ENCODE data around the gene STK39. TPM values are rescaled to one million over a fixed set of nuclear protein-coding genes. Genes with fewer than 3 reads are reported as not detected.
A peak's percentile ranks its signal among the peaks of the same experiment; 100 is the strongest.

STK39 gene
- total RNA-seq, 2 experiments from 2014 or later, result 43.1 TPM

DNA sequence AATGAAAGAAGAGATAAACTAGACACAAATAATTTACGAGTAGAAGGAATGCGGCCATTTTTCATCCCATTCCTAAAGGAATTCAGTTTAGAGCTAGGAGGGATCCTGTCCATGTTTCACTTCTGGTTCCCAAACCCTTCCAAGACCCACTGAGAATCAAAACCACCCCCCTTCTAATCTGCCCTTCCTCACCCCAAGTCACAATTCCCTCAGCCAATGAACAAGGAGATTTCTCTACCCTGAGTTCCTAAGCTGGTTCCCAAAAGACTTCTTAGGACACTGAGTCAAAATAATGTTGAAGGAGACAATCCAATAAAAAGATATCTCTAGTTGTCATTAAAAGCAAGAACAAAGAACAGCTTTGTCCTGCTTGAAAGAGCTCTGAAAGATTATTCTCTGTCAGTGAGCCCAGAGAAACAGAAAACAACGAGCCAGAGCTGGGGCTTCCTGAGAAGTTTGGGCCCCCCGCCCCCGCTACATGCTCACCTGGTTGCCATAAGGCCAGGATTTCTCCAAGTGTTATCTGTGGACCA, 45.7 kb downstream of the STK39 start:
- no peak overlapping the region for H3K27ac Mint-ChIP-seq
- peaks cover 17% of the 10 kb centered on the region for H3K36me3 Mint-ChIP-seq (ENCODE audit: low read depth)
- H3K27me3 Mint-ChIP-seq (ENCODE audit: low read depth), result no peaks in the 10 kb centered on the region
- H3K4me3 Mint-ChIP-seq, result no peak overlapping the region
- intact Hi-C loops (cut with micrococcal nuclease), result no loop called here
- DNase-seq, result no peak
- H3K9me3 Mint-ChIP-seq, result no peaks in the 10 kb centered on the region
- CTCF ChIA-PET, result interaction anchor here (0.5 to 1.0 kb wide), 2 partner anchors 18 to 21 kb away, joined by 3 read pairs; no protein-coding TSS in a partner anchor
- H3K4me1 Mint-ChIP-seq (ENCODE audit: low read depth), result peaks cover 48% of the 10 kb centered on the region

GRCh38 chr2:168200930-168201583, 46.3 kb downstream of the STK39 start:
- CTCF ChIA-PET, result interaction anchor here (0.5 to 1.0 kb wide), 3 partner anchors 11 to 21 kb away, joined by 3 to 4 read pairs (median 3); no protein-coding TSS in a partner anchor
- Mint-ChIP-seq H3K27ac (no peak overlapping the region), H3K9me3 (no peaks in the 10 kb centered on the region), H3K4me1 (ENCODE audit: low read depth) (peaks cover 54% of the 10 kb centered on the region), H3K27me3 (ENCODE audit: low read depth) (no peaks in the 10 kb centered on the region), H3K4me3 (no peak overlapping the region), H3K36me3 (ENCODE audit: low read depth) (peaks cover 19% of the 10 kb centered on the region)
- intact Hi-C loops (cut with micrococcal nuclease), result no loop called here
- DNase-seq, result no peak

GRCh38 chr2:168198476-168199207, 48.8 kb downstream of the STK39 start:
- H3K9me3 Mint-ChIP-seq, result no peaks in the 10 kb centered on the region
- no peak overlapping the region for H3K4me3 Mint-ChIP-seq
- H3K4me1 Mint-ChIP-seq (ENCODE audit: low read depth), result peaks cover 68% of the 10 kb centered on the region
- no peak for DNase-seq
- intact Hi-C loops (cut with micrococcal nuclease), result no loop called here
- H3K27me3 Mint-ChIP-seq (ENCODE audit: low read depth), result no peaks in the 10 kb centered on the region
- H3K36me3 Mint-ChIP-seq (ENCODE audit: low read depth), result peaks cover 9% of the 10 kb centered on the region
- CTCF ChIA-PET, result interaction anchor here (0.7 kb wide), 1 partner anchor 501 kb away, joined by 5 read pairs; no protein-coding TSS in a partner anchor
- no peak overlapping the region for H3K27ac Mint-ChIP-seq

DNA sequence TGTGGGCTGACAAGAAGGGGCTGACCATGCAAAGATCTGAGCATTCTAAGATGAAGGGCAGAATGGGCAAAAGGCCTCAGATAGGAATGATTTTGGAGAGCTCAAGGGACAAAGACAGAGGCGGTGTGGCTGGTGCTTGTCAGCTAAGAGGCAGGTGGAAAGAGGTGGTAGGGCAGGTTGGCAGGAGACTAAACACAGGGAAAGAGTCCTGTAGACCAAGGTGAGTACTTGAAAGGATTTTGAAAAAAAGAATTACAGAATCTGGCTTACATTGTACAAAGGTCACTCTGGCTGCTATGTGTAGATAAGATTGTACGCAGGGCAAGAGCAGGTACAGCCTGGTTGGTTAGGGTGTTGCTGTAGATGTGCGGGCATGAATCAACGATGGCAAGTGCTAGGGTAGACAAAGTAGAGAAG, 50.6 kb downstream of the STK39 start:
- Mint-ChIP-seq H3K9me3 (no peaks in the 10 kb centered on the region), H3K27me3 (ENCODE audit: low read depth) (no peaks in the 10 kb centered on the region), H3K4me3 (no peak overlapping the region), H3K27ac (no peak overlapping the region), H3K4me1 (ENCODE audit: low read depth) (peaks cover 78% of the 10 kb centered on the region), H3K36me3 (ENCODE audit: low read depth) (peaks cover 5% of the 10 kb centered on the region)
- no peak for DNase-seq
- intact Hi-C loops (cut with micrococcal nuclease), result no loop called here
- CTCF ChIA-PET, result interaction anchor here (1.4 to 3.1 kb wide), 2 partner anchors 11 to 14 kb away, joined by 5 to 21 read pairs; no protein-coding TSS in a partner anchor

DNA sequence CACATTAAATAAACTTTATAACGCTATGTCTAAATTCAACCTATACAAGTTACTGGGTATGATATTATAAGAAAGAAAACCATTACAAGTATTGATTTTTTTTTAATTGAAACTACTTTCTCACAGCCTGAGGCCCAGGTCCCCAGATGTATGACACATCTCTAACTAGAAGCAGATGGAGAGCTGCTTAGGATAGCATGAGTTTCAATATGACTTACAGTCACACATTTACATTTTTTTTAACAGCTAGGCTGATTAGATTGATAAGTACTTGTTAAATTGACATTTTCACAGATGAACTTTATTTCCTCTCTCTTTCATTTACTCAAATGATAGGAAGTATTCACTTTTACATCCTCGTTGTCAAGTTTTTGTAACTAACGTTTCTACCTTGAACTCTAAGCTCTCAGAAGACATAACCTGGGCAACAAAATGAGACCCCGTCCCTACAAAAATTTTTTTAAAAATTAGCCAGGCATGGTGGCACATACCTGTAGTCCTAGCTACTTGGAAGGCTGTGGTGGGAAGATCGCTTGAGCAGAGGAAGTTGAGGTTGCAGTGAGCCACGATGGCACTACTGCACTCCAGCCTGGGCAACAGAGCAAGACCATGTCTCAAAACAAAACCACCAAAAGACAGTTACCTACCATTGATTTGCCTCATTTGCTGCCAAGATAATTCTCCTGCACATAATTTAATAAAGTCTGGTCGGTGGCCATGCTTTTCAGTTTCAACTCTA, 52.4 kb downstream of the STK39 start:
- intact Hi-C loops (cut with micrococcal nuclease), result loop anchor here (1.0 kb wide), 3 partner anchors 16 to 30 kb away; no protein-coding TSS in a partner anchor
- Mint-ChIP-seq H3K27ac (peak overlapping the region; percentile 91), H3K36me3 (ENCODE audit: low read depth) (peaks cover 3% of the 10 kb centered on the region), H3K4me1 (ENCODE audit: low read depth) (peaks cover 85% of the 10 kb centered on the region), H3K27me3 (ENCODE audit: low read depth) (no peaks in the 10 kb centered on the region), H3K4me3 (peak overlapping the region; percentile 53), H3K9me3 (no peaks in the 10 kb centered on the region)
- DNase-seq, result peak; percentile 60
- CTCF ChIA-PET, result interaction anchor here (1.4 to 3.1 kb wide), 3 partner anchors 13 to 142 kb away, joined by 3 to 21 read pairs (median 5); no protein-coding TSS in a partner anchor

DNA sequence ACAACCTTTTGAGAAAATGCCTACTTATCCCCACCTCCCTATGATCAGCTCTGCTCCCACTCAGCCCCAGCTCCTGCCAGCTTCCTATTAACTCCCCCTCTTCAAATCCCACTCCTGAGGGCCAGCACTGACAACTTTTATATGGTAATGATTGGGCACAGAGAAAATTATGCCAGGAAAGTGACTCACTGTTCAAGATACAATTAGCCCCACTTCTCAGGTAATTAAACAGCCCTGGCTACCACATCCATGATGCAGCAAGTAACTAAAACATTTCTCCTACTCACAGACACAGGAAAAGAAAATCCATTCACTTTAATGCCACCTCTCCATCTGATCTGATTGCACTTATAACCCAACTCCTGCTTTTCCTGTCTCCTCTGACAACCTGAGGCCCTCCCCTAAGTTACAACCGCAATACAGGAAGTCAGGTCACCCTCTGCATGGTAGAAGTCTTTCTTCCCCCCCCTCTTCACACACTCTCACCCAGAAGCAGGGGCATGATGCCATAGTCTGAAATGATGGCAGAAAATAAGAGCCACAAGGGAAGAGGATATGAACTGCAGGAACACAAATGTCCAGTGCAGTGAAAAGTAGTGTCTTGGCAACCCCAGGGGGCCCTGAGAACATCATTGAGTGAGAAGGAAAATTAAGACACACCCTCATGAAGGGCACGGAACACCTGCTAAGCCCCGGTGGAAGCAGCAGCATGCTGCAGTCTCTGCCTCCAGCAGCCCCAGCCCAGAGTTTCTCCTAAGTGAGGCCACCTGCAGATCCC, 54.4 kb downstream of the STK39 start:
- Mint-ChIP-seq H3K27me3 (ENCODE audit: low read depth) (no peaks in the 10 kb centered on the region), H3K9me3 (no peaks in the 10 kb centered on the region), H3K36me3 (ENCODE audit: low read depth) (peaks cover 2% of the 10 kb centered on the region), H3K4me1 (ENCODE audit: low read depth) (peaks cover 75% of the 10 kb centered on the region), H3K4me3 (peak overlapping the region; percentile 42), H3K27ac (peak overlapping the region; percentile 83)
- intact Hi-C loops (cut with micrococcal nuclease), result loop anchor here (1.0 to 2.0 kb wide), 5 partner anchors 8 to 297 kb away; no protein-coding TSS in a partner anchor
- CTCF ChIA-PET, result interaction anchor here (0.7 to 1.9 kb wide), 5 partner anchors 12 to 167 kb away, joined by 3 to 6 read pairs (median 3); no protein-coding TSS in a partner anchor
- DNase-seq, result peak; percentile 68

- Mint-ChIP-seq H3K4me1 (ENCODE audit: low read depth) (peaks cover 71% of the 10 kb centered on the region), H3K27ac (no peak overlapping the region), H3K36me3 (ENCODE audit: low read depth) (peaks cover 2% of the 10 kb centered on the region), H3K9me3 (no peaks in the 10 kb centered on the region), H3K4me3 (no peak overlapping the region), H3K27me3 (ENCODE audit: low read depth) (no peaks in the 10 kb centered on the region)
- CTCF ChIA-PET, result interaction anchor here (0.7 to 1.9 kb wide), 6 partner anchors 10 to 168 kb away, joined by 3 to 6 read pairs (median 3); no protein-coding TSS in a partner anchor
- intact Hi-C loops (cut with micrococcal nuclease), result loop anchor here (2.0 kb wide), 1 partner anchor 17 kb away; no protein-coding TSS in a partner anchor
- DNase-seq, result no peak
These were observed 55.2 kb downstream of the STK39 start for GRCh38 chr2:168191955-168192785.

- CTCF ChIA-PET, result interaction anchor here (1.1 kb wide), 1 partner anchor 8 kb away, joined by 3 read pairs; no protein-coding TSS in a partner anchor
- no peak overlapping the region for H3K4me3 Mint-ChIP-seq
- intact Hi-C loops (cut with micrococcal nuclease), result no loop called here
- no peak overlapping the region for H3K27ac Mint-ChIP-seq
- H3K9me3 Mint-ChIP-seq, result no peaks in the 10 kb centered on the region
- H3K27me3 Mint-ChIP-seq (ENCODE audit: low read depth), result no peaks in the 10 kb centered on the region
- no peaks in the 10 kb centered on the region for H3K36me3 Mint-ChIP-seq (ENCODE audit: low read depth)
- H3K4me1 Mint-ChIP-seq (ENCODE audit: low read depth), result peaks cover 68% of the 10 kb centered on the region
- DNase-seq, result no peak
These were observed 56.6 kb downstream of the STK39 start for GRCh38 chr2:168190590-168191336.

DNA sequence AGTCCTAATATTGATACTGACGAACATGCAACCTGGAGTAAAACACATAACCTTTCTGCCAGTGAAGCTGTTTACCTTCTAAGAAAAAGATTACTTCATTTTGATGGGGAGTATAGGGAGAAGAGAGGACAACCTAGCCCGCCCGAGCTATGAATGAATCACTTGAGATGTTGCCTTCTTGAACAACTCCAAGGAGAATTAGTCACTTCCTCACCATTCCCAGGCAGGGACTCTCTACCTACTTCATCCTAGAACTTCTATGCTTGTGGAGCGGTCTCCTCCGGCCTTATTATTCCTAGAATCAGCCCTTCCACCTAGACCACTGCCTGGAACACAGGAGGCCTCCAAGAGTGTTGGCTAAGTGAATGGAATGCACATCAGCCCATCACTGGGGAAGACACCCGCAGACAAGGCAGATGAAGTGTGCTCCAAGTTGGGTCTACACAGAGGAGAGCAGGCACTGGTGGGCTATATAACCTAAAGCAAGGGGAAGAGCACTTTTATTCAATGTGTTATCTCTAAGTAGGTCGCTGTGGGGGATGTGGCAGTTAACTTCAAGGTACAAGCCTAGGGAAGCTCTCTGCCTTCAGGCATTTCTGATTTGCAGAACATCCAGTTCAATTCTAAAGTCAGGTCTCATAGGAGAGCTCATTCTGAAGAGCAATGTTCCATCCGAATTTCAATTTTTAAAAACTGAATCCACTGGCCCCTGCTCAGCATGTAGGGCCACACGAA, 57.4 kb downstream of the STK39 start:
- no peak overlapping the region for H3K4me3 Mint-ChIP-seq
- H3K4me1 Mint-ChIP-seq (ENCODE audit: low read depth), result peaks cover 68% of the 10 kb centered on the region
- H3K27ac Mint-ChIP-seq, result no peak overlapping the region
- H3K9me3 Mint-ChIP-seq, result no peaks in the 10 kb centered on the region
- DNase-seq, result no peak
- no peaks in the 10 kb centered on the region for H3K27me3 Mint-ChIP-seq (ENCODE audit: low read depth)
- intact Hi-C loops (cut with micrococcal nuclease), result no loop called here
- no peaks in the 10 kb centered on the region for H3K36me3 Mint-ChIP-seq (ENCODE audit: low read depth)
- CTCF ChIA-PET, result no interaction called here

- Mint-ChIP-seq H3K9me3 (no peaks in the 10 kb centered on the region), H3K27me3 (ENCODE audit: low read depth) (no peaks in the 10 kb centered on the region), H3K4me3 (no peak overlapping the region), H3K36me3 (ENCODE audit: low read depth) (no peaks in the 10 kb centered on the region), H3K4me1 (ENCODE audit: low read depth) (peaks cover 70% of the 10 kb centered on the region), H3K27ac (no peak overlapping the region)
- CTCF ChIA-PET, result no interaction called here
- intact Hi-C loops (cut with micrococcal nuclease), result no loop called here
- no peak for DNase-seq
These were observed 59.4 kb downstream of the STK39 start for GRCh38 chr2:168188002-168188401.

Data from activated naive CD4-positive, alpha-beta T cell treated with anti-CD3 and anti-CD28 coated beads for 36 hours (primary cell).